ENCODE results near the gene PPIL4.
"Not testable (repeated sequence)": the region's sequence is repeated elsewhere in the genome, so short reads cannot be mapped to it uniquely, and the experiment has no call there.

Gene PPIL4

DNA sequence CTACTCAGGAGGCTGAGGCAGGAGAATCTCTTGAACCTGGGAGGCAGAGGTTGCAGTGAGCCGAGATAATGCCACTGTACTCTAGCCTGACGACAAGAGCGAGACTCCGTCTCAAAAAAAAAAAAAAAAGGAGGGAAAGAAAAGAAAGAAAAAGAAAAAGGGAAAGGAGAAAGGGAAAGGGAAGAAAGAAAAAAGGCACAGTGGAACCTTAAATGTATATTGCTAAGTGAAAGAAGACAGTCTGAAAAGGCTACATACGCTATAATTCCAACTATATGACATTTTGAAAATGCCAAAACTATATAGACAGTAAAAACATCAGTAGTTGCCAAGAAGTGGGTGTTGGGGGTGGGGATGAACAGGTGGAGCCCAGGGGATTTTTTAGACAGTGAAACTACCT lies 16.2 kb downstream of the PPIL4 start:
- DNase-seq = no peak

DNA sequence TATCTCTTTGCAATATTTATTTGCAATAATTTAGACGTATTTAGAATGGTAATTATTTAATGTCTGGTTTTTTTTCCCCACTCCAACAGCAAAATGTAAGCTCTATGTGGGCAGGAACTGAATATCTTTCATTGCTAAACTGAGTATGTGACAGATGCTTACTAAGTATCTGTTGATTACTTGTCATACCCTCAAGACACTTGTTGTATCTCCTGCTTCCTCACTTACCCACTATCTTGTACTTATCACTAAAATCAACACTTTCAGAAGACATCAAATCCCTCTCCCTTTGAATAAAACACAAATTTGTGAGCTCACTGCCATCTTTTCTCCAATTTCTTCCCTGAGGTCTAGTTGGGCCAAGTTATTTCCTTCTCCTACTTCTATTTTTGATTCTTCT lies 30.3 kb downstream of the PPIL4 start:
- no peak for DNase-seq

- DNase-seq = peak; percentile 59
Observed at GRCh38 chr6:149513915-149514314, 31.9 kb downstream of the PPIL4 start.

DNA sequence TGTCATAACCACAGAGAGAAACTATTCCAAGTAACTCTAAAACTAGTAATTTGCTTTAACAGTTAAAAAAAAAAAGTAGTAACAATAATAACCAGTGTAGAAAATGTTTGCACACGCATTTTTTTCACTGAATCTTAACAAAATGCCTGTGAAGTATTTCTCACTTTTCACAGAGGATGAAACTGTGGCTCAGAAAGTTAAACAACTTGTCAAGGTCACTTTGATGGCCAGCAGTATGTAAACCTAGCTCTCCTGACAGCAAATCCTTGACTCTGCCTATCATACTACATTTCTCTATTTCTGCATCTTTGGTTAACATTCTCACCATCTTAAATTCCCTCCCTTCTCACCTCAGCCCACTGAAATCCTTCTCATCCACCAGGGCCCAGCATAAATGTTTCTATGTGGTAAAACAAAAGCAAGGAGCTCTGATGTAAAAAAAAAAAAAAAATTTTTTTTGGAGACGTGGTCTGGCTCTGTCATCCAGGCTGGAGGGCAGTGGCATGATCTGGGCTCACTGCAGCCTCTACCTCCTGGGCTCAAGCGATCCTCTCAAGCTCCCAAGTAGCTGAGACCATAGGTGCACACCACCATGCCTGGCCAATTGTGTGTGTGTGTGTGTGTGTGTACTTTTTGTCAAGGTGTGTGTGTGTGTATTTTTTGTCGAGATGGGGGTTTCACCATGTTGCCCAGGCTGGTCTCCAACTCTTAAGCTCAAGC lies 34.9 kb downstream of the PPIL4 start:
- no peak for DNase-seq

DNA sequence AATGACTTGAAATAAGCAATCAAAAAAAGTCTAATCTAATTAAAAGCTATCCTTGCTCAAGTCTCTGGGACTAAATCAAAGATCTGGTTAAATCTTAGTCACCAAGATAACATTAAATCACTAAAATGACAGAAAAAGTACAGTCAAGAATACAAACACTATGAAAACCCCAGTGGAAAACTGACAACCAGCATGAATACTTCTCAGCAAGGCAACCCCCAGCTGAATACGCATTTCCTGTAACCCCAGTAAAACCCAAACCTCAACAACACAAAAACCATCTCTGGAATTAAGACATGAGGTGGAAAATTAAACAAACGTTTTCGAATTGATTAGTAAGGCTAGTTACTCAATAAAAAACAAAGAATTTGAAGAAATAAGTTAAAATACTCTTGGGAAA lies 37.4 kb downstream of the PPIL4 start:
- DNase-seq = no peak

DNA sequence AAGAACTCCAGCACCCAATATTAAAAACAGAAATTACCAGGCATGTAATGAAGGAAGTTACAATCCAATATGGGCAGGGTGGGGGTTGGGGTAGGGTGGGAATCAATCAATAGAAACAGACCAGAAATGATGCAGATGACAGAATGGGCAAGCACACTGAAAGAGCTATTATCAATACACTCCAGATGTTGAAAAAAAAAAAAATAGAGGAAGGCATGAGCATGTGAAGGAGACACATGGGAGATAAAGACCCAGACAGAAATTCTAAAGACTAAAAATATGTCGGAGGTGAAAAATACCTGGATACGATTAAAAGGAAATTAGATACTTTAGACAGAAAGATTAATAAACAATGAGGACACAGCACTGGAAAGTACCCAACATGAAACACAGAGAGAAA lies 42.0 kb downstream of the PPIL4 start:
- no peak for DNase-seq

DNA sequence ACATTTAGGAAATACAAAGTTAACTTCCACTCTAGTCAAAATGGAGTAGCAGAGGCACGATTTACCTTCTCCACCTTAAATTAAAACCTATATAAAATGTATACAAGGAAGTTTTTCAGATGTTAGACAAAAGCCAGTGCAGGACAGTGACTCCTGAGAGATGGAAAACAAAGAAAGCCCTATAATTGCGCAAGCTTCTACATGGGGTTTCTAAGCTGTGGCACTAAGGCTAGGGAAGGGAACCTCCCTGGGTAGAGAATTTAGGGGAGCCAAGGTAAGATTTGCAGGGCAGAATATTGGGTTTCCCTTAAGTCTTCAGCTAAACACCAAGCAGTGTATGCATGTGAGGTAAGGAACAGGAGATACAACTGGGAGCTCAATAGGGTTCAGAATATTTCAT lies 42.6 kb downstream of the PPIL4 start:
- DNase-seq = no peak

- no peak for DNase-seq
Observed at GRCh38 chr6:149501768-149502167, 44.1 kb downstream of the PPIL4 start.

DNA sequence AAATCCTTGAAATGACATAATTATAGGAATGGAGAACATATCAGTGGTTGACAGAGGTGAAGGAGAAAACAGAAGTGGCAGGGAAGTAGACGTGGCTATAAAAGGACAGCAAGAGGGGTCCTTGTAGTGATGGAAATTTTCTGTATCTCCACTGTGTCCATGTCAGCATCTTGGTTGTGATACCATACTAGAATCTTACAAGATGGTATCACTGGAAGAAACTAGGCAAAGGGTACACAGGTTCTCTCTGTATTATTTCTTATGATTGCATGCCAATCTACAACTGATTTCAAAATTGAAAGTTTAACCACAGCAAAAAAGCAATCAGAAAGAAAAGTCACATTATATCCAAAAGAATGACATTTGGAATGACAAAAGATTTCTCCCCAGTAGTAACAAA lies 44.6 kb downstream of the PPIL4 start:
- no peak for DNase-seq

DNA sequence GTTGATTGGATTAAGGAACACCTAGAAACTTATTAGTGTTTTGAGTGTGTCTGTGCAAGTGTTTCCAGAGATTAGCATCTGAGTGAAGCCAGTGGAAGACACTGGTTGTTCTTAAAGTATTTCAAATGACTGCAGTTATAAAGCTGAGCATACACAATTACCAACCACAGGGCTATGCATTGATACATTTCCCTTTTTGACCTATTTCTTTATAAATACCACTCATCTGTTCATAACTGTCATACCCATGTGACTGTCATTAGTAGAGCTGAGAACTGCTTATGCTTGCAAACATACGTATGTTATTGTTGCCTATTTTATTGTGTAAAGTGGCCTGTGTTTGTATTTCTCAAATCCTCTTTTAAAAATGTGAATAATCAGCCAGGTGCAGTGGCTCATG lies 45.7 kb downstream of the PPIL4 start:
- DNase-seq = no peak

DNA sequence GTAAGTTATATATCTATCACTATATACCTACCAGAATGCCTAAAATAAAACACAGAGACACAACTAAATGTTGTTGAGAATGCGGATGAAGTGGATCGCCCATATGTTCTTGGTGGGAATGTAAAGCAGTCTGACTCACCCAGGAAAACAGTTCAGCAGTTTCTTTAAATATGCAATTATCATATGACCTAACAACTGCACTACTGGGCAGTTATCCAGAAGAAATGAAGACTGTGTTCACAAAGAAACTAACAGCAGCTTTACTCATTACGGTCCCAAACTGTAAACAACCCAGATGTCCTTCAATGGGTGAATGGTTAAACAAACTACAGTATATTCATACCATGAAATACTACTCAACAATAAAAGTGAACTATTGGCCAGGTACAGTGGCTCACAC lies 46.8 kb downstream of the PPIL4 start:
- peak; percentile 93 for DNase-seq

DNA sequence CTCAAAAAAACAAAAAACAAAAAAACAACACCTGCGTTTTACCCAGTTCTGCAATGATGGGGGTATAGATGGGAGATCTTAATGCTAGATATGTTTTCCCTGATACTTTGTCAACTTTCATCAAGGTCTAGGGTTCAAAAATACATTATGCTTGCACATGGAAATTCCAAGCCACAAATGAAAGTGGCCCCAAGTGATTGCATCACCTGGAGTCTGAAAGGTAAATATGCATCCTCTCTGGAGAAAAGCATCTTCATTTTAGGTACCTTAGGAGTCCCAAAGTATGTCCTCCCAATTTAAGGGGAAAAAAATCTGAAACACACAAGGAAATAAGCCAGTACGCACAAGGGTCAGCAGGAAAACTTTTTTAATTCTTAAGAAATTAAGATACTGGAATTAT lies 48.5 kb downstream of the PPIL4 start:
- no peak for DNase-seq

GRCh38 chr6:149496597-149496996 lies 49.2 kb downstream of the PPIL4 start:
- peak; percentile 62 for DNase-seq

DNA sequence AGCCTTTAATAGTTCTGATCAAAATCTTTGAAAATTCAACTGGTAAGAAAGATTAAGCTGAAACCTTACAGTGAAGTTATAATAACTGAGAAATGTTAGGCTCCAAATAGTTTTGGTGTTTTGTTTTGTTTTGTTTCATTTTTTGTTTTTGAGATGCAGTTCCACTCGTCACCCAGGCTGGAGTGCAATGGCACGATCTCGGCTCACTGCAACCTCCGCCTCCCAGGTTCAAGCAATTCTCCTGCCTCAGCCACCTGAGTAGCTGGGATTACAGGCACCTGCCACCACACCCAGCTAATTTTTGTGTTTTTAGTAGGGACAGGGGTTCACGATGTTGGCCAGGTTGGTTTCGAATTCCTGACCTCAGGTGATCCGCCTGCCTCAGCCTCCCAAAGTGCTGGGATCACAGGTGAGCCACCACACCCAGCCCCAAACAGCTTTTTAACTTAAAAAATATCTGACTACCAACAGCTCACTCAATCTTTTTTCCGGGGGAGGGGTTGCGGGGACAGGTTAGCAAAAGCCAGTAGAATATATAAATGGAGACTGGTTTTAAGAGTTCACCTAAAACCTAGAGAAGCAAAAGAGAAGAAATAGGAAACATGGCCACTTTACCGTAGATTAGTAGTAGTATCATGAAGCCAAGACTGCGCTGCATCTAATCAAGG lies 50.4 kb downstream of the PPIL4 start:
- DNase-seq = not testable (repeated sequence)

DNA sequence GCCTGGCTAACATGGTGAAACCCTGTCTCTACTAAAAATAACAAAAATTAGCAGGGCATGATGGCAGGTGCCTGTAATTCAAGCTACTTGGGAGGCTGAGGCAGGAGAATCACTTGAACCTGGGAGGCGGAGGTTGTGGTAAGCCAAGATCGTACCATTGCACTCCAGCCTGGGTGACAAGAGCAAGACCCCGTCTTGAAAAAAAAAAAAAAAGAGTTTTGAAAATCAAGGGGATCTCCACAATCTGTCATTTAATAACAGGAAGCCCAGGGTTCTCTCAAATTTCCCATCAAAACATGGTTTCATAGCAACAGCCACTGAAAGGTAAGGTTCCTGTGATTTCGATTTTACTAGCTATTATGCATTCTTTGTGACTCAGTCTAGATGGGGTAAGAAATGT lies 51.0 kb downstream of the PPIL4 start:
- DNase-seq = not testable (repeated sequence)

GRCh38 chr6:149493761-149494320 lies 52.0 kb downstream of the PPIL4 start:
- DNase-seq = no peak

- no peak for DNase-seq
Observed at GRCh38 chr6:149492798-149493343, 53.0 kb downstream of the PPIL4 start.

GRCh38 chr6:149489967-149490366 lies 55.9 kb downstream of the PPIL4 start:
- no peak for DNase-seq

- no peak for DNase-seq
Observed at GRCh38 chr6:149488815-149489214, 57.0 kb downstream of the PPIL4 start.

GRCh38 chr6:149487316-149487715 lies 58.5 kb downstream of the PPIL4 start:
- no peak for DNase-seq

- DNase-seq = peak; percentile 40
Observed at GRCh38 chr6:149484733-149485700, 60.8 kb downstream of the PPIL4 start, which contains the start of gene ZC3H12D. TSS of gene ZC3H12D (minus strand) at chr6:149485014. CDS start at chr6:149474543, 10,471 bp downstream.

GRCh38 chr6:149483849-149484655 lies 61.8 kb downstream of the PPIL4 start:
- no peak for DNase-seq

Measured in fibroblast of skin of scalp (primary cell).